ENCODE results near the gene GPR39.

The GPR39 gene

DNA sequence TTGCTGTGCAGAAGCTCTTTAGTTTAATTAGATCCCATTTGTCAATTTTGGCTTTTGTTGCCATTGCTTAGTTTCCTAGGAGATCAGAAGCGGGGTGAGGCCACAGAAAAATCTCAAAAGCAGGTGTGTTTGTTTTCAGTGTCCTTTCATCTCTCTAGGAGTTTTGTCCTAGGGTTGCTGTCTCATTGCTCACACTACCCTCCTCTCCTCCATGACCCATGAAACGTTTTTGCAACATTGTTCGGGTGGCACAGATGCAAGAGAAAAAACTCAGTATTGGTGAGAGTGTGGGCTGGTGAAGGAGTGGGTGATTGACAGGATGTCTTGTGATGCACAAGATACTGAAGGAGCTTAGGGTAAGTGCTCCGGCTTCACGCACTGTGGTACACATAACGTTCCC, 149.8 kb downstream of the GPR39 start:
- no peak for DNase-seq (ENCODE audit: low spot score)

DNA sequence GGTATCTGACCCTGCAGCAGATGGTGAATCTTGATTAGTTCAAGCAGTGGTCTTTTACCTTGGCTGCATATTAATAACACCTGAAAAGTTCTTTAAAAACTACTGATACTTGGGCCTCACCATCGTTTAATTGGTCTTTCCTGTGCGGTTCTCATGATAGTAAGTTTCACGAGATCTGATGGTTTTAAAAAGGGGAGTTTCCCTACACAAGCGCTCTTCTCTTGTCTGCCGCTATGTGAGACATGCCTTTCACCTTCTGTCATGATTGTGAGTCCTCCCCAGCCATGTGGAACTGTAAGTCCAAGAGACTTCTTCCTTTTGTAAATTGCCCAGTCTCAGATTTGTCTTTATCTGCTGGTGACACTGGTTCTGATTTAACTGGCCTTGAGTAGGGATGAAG, 151.1 kb downstream of the GPR39 start:
- DNase-seq (ENCODE audit: low spot score), result no peak

DNA sequence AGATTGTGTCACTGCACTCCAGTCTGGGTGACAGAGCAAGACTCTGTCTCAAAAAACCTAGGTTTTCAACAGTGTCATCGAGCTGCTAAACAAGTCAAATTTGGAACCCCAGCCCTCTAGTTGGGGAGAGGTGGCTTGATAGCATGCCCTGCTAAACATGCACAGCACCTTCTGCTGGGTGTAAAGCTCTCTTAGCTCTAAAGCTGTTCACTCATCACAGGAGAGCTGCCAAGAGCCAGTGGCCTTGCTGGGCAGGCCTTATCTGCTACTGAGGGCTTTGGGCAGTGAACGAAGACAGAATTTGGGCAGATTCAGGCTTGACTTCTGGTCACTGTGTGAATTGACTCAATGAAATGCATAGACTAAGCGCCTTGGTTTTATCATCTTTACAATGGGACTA, 152.1 kb downstream of the GPR39 start:
- no peak for DNase-seq (ENCODE audit: low spot score)

DNA sequence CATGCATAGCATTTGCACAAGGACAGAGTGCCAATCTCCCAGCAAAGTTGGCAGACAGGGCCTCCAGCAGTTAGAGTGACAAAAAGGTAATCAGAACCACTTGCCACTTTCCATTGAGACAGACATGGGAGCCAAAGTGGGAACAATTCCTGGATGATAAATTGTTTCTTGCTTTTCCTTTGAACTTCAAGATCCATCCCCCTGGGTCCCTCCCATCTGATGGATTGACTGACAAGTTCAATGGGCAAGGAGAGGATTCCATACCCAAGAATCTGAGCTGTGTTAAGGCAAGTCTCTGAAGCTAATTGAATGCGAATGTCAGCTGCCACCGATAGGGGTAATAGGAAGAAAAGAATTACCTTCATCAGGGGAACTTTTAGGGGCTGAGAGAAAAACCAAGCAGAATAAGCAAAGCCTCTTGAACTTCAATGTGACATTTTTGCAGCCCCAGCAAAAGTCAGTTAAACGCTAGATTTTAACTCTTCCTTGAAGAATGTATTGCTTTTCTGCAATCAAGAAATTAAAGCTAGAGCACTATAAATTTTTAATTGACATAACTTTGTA, 156.9 kb downstream of the GPR39 start:
- no peak for DNase-seq (ENCODE audit: low spot score)

DNA sequence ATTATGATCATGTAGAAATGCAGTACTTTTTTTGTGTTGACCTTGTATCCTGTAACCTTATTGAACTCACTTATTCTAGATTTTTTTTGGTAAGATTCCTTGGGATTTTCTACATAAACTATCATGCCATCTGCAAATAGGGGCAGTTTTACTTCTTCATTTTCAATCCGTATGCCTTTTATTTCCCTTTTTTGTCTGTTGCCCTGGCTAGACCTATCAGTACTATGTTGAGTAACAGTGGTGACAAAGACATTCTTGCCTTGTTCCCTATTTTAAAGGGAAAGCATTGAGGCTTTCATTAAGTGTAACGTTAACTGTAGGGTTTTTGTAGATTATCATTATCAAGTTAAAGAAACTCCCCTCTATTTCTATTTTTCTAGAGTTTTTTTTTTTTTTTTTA, 161.1 kb downstream of the GPR39 start:
- DNase-seq (ENCODE audit: low spot score), result no peak

DNA sequence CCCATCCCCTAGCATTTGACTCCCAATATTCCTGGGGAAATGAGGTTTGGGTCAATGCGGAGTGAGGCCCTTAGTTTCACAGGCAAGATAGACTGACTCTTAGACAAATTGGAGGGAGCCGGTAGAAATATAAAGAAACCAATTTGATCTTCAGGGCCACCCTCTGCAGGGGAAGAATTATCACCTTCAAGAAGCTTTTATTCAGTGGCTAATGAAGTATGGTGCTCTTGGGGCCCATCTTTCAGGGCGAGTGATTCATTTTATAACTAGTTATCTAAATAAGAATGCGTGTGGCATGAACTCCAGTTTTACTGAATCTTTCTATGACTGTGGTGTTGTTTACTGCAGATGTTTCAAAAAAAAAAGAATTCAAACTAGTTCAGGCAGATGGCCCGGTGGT, 165.0 kb downstream of the GPR39 start:
- DNase-seq (ENCODE audit: low spot score), result no peak

DNA sequence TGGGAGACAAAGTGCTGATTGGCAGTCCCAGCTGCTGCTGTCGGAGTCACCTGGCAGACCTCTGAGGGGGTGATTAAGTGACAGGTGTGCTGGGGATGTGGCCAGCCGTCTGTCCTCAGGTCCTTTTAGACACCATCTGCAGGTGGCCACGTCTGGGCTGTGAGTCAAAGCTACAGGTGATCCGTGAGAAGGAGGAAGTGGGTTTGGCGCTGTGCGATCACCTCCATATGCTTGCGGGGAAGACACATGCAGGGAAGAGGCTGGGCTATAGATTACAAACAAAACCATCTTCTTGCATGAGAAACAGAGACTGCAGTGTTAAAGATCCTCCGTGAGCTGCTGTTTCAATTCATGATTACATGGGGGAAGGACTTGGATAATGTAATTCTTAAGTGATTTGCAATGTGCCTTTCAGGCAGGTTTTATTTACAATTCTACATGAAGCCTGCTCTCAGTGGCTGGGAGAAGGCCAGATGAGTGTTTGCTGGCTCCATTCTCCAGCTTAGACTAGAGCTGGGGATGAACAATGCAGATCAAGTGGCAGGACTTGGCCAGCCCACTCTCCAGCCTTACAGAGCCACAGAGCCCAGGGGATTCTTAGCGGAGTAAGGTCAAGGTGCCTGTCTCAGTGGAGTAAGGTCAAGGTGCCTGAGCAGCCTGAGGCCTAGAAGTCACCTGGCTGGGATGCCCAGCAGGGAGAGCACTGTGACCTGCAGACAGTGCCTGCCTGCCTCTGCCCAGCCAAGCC, 165.6 kb downstream of the GPR39 start:
- DNase-seq (ENCODE audit: low spot score), result peak; percentile 15

DNA sequence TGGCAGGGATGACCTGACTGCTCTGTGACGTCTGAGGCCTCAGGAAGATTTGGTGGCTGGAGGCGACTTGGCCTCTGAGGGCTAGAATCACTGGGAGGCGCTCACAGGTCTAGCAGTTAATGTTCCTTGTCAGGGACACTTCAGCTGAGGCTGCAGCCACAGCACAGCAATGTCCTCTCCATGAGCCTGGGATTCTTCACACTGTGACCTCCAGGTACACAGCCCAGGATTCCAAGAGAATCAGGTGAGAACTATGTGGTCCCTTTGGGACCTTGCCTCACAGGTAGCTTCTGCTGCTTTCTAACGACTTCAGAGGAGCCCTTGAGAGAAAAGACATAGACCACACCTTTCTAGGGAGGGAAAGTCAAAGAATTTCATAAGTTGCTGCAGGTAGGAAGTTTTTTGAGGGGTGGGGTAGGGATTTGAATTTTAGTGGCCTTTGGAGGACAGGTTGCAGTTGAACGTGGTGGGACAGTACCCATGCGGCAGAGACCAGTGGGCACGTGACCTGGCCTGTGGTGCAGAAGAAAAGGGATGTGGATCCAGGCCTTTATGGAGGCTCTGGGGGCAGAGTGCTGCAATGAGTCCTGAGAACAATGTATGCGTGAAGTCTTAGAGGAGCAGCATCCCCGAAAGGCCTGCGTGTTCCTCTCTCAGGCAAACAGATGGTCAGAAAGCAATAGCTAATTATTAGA, 167.2 kb downstream of the GPR39 start:
- no peak for DNase-seq (ENCODE audit: low spot score)

DNA sequence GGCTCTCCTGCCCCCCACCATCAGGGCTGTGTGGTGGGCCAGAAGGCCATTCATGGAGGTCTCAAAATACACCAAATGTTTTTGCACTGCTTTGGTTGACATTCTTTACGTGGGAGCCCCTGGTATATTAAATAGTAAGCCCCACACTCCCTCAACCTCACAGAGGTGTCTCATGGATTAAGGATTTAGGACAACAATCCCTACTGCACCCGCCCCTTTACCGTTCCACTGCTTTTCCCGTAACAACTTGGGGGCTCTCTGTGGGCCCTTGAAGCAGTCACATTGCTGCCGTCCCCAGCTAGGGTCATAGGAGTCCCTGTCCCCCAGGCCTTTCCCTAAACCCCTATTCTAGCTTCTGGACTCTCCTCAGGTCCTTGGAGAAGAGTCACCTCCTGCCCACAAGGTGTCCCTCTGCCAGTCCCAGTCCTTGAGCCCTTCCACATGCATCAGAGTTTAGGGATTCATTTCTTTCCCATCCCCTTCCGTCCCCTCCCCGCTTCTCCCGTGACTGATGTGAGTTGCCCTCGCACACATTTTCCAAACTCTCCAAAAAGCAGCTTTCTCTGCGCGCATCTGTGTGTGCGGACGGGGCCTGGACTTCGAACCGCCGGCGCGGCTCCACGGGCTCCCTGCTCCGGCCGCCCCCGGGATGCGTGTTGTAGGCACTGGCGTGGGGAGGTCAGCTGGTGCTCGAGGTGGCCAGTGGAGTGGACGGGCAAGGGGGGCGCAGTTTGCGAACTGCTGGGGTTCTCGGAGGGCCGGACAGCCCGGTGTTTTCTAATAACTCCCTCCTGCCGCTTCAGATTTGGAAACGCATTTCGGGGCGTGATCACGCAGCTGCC, 168.6 kb downstream of the GPR39 start:
- DNase-seq (ENCODE audit: low spot score), result no peak

DNA sequence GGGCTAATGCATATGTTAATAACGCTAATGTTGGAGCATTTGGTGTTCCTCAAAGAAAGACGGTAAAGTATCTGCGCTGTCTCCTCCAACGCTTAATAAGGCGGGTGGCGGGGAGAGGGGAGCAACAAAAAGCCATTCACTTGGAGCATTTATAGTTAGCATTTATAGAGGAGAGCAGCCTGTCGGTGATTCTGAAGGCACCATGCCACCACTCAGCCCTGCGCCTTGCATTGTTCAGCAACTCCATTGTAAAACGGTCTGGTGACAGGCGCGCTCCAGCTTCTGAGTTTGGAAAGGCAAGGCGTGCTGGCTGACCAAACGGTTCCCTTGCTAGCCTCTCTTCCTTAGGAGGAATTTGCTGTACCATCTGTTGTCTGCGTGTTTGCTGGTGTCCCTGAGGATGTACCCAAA, 169.5 kb downstream of the GPR39 start:
- DNase-seq (ENCODE audit: low spot score), result no peak

DNA sequence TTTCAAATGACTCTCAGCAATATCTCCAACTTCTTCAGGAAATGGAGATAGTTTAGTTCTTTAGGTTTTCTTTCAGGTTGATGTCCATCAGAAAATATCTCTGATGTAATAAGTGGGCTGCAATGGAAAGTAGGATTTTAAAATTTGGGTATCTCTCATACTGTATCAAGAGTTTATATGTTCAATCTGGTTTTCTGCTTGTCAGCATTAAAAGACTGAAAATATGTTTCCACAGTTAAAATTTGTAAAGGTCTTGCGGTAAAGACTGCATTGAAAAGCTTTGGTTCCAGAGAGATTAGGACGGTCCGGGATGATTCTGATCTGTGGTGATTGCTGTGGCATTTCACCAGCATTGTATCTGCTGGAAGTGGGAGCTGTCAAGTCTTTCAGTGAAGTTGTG, 170.2 kb downstream of the GPR39 start:
- DNase-seq (ENCODE audit: low spot score), result no peak

DNA sequence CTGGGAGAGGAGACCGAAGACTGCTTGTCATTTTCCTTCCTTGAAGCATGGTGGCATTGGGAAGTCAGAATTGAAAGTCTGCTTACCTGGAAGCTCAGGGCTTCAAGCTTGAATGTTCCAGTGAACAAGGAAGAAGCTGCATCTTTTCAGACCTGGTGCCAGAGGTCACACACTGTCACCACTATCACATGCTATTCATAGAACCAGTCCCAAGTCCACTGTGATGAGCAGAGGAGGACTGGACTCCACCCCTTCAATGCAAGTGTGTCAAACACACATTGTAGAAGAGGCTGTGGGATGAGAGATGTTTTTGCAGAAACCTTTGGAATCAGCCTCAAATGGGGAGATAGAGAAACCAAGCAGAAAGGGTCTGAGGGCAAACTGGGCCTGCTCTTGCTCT, 172.0 kb downstream of the GPR39 start:
- no peak for DNase-seq (ENCODE audit: low spot score)

DNA sequence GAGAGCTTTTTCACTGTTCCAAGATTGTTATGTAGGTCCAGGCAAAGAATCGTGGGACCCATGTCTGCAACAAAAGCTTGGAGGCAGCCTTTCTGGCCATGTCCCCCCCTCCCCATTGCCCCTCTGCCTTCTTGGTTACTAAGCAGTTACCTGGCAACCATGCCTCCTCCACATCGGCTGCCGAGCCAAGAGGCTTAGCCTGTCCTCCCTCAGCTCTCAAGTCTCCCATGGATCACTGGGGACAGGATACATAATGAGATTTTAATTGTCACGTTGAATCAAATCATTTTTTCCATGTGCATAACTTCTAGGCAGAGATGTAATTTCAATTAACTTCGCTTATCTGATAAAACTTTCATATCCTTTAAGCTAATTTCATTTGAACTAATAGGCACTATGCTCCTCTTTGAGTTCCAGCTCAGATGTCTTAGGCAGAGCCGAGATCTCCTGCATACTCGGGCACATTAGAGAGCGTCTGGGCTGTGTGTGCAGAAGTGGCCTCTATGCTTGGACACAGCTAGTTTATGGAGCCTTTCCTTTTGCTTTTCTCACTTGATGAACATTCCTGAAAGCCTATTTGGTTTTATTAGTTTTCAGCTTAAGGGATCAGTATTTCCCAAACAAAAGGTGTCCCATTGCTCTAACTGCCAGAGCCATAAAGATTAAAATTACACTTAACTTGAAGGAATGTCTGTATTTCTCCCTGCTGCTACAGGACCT, 172.7 kb downstream of the GPR39 start:
- DNase-seq (ENCODE audit: low spot score), result peak; percentile 1

DNA sequence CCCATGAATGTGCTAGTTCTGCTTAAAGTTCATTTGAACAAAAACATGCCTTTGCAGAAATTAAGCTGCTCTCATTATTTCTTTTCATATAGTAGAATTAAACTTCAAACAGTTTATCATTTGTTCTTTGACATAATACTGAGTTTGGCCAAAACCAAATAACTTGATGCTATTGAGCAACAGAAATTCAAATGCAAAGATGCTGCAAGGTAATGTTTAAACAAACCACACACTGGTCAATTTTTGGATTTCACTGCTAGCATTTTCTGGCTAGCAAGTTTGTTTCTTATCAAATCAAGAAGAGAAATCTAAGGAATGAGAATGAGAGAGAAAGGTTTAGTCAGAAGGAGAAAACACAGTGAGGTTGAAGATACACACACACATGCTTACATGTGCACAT, 173.4 kb downstream of the GPR39 start:
- no peak for DNase-seq (ENCODE audit: low spot score)

DNA sequence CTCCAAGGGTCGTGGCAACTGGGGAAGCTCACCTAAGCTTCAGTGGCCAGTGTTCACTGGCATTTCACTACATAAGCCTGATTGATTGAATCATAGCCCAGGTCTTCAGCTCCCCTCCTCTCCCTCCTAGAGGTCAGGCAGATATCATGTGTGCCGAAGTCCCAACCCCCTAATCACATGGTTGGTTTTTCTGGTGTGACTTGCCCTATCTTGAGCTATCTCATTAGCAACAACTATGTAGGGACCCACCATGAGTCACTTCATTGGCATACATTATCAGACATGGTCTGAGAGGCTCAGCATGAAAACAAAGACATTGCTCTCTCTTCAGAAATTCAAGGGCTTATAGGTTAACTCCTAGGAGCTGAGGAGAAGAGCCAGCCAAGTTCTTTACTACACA, 176.6 kb downstream of the GPR39 start:
- DNase-seq (ENCODE audit: low spot score), result no peak

DNA sequence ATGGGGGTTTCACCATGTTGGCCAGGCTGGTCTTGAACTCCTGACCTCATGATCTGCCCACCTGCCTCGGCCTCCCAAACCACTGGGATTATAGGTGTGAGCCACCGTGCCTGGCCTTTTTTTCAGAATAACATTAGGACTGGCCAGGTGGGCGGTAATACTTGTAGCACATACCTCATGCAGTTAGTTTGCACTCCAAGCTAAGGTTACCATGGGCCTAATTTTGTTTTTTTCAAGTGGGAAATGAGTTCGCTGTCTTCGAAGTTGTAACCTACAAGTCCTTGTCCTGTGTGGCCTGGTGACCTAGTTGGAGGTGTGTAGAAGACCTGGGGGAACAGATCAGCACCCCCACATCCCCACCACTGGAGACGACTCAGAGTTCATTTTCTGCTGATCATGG, 178.6 kb downstream of the GPR39 start:
- DNase-seq (ENCODE audit: low spot score), result no peak

DNA sequence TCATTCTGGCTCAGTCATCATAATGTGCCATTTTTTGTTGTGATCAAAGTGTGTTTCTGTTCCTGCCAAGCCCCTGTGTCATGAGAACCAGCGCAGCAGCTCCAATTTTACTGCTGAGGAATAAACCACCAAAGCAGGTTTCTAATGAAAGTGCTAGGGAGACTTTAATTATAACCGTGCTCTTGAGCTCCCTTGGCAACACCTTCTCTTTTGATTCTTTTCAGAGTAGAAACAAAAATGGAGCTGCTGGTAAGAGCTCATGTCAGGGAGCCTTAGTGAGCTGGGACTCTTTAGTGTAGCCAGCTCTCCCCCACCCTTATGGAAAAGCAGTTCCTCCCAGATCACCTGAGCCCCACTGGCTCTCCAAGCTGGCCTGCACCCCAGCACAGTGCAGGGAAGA, 179.1 kb downstream of the GPR39 start:
- no peak for DNase-seq (ENCODE audit: low spot score)

DNA sequence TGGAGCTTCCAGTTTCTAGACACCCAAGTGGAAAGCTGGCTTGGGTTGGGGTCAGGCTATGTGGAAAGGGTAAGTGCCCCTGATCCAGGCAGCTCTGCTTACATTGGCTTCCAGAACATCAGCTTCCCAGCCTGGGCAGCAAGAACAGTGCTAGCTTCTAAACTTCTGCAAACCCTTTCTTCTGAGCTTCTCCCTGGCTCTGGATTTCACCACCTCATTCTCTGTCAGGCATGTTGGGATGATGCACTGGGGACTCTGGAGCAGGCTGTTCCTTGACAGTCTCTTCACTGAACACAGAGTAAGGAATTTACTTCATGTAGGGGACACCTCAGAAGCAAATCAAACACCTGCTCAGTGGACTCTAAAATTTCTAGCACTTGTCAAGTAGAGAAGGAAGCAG, 180.6 kb downstream of the GPR39 start:
- no peak for DNase-seq (ENCODE audit: low spot score)

DNA sequence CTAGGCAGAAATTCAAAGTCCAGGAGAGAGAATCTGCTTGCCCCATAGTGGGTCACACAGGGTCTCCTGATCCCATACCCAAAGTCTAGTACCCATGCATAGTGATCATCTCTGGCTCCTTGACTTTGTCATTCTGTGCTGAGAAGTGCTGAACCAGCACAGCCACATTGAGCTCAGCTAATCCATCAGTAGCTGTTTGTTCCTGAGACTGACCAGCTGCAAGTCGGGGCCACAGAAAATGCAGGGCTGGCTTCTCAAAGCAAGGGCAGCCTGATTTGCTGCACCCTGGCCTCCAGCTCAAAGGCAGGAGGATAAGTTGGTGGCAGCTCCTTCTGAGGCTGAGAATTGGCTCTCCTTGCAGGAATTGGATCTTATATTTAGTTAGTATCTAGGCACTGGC, 181.2 kb downstream of the GPR39 start:
- DNase-seq (ENCODE audit: low spot score), result no peak

DNA sequence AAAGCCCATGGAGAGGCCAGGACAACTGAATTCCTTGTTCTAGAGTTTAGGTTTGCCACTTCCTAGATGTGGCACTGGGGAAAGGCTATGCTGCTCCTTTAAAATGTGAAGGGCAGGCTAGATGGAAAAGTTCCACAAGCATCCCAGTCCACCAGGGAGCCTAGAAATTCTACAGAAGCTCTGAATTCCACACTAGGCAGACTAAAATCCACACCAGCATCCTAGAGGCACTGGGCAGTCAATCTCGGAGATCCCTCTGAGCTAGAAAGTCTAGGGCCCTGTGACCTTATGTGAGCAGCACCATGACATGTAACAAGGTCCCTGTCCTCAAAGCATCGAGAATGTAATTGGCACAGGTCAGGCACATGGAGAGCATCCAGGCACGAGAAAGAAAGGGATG, 181.9 kb downstream of the GPR39 start:
- no peak for DNase-seq (ENCODE audit: low spot score)

DNA sequence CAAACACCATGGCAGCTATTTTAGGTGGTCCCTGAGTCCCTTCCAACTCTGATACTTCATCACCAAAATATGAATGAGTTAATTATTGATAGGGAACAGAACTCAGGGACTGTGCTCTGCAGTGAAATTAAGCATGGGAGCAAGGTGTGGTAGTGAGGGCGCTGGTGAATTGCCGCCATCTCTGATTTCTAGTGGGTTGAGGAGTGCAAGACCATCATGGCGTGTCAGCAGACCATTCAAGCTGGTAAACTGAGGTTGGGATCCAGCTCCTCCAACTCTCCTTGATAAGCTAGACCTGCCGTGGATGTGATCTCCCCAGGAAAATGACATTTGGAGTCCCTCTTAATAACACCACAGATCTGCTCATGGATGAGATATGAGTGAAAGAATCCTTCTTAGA, 183.0 kb downstream of the GPR39 start:
- DNase-seq (ENCODE audit: low spot score), result no peak

DNA sequence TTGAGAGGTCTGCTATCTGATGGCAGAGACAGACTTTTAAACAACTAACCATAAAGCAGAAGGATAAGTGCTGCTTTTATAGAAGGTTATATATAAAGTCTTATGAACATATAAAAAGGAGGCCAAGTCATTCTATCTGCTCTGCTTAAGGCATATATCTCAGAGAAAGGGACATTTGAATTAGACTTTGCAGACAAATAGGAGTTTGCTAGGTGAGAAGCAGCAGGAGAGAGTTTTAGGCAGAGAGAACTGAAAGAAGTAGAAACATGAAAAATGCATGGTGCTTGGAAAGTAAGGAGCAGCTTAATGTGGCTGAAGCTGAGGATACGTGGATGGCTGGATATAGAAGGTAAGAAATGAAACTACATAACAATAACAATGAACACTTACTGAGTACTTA, 188.0 kb downstream of the GPR39 start:
- no peak for DNase-seq (ENCODE audit: low spot score)

Measured in cerebellar cortex (tissue), 1 donor.